ENCODE results near the gene LILRB2.

- TF ChIP-seq POLR2A (IDR thresholded peaks at IDR 0.05; ENCODE audit: low read depth, low read length) (no peak), POLR2AphosphoS5 (IDR thresholded peaks at IDR 0.05; ENCODE audit: low read depth, low read length) (no peak)
These were observed 25.7 kb downstream of the LILRB2 start for GRCh38 chr19:54255105-54255775.
